Tibial artery (tissue), 4 donors: ENCODE data around the gene SLC13A4.
"Not testable (repeated sequence)": the region's sequence is repeated elsewhere in the genome, so short reads cannot be mapped to it uniquely, and the experiment has no call there.

ENCODE experiments used
- DNase-seq, 2 donors: peaks; one replicate each; pipeline ENCODE4 v3.0.0-alpha.2; 2019
- H3K27ac ChIP-seq, 2 donors: fragments of 200-600 bp; sonication (generic) in 1 of 2; 1 replicate in 1 of 2; 2 replicates in 1 of 2; pipeline ENCODE4 v1.5.1; 2018 to 2019; ENCODE audit warnings: mild to moderate bottlenecking in 1 of 2
- H3K27me3 ChIP-seq, 2 donors: fragments of 200-600 bp; sonication (generic) in 1 of 2; one replicate each; pipeline versions ENCODE4 v1.5.1 to v1.6.0; 2016 to 2019
- H3K36me3 ChIP-seq, 3 donors: fragments of 200-600 bp; sonication (generic) in 2 of 3; one replicate each; pipeline ENCODE4 v1.5.1; 2016 to 2019; ENCODE audit warnings: mild to moderate bottlenecking in 2 of 3
- H3K4me1 ChIP-seq, 4 donors: fragments of 200-600 bp; sonication (generic) in 2 of 4; 1 replicate in 3 of 4; 2 replicates in 1 of 4; pipeline ENCODE4 v1.5.1; 2016 to 2019
- H3K4me3 ChIP-seq, 2 donors: fragments of 200-600 bp; sonication (generic) in 1 of 2; 1 replicate in 1 of 2; 2 replicates in 1 of 2; pipeline ENCODE4 v1.5.1; 2018 to 2019; ENCODE audit warnings: mild to moderate bottlenecking in 2 of 2
- H3K9me3 ChIP-seq, 3 donors: fragments of 200-600 bp; sonication (generic) in 1 of 3; one replicate each; pipeline ENCODE4 v1.5.1; 2016 to 2019
- intact Hi-C: fragments of 100-400 bp; cut with DNase I; formaldehyde crosslinking; loops from one replicate; pipeline ENCODE4 v1.15.0; 2023; ENCODE audit warnings: low total_unique reads
- TF ChIP-seq, protein P1 (sequence below), 2 experiments: fragments of 200-600 bp in 1 of 2; fragments of 450-650 bp in 1 of 2; IDR thresholded peaks; one replicate each; pipeline ENCODE4 v1.5.1; 2017 to 2019; ENCODE audit warnings: antibody characterized with exemption in 2 of 2, mild to moderate bottlenecking in 1 of 2, moderate library complexity in 1 of 2

SLC13A4 gene

DNA sequence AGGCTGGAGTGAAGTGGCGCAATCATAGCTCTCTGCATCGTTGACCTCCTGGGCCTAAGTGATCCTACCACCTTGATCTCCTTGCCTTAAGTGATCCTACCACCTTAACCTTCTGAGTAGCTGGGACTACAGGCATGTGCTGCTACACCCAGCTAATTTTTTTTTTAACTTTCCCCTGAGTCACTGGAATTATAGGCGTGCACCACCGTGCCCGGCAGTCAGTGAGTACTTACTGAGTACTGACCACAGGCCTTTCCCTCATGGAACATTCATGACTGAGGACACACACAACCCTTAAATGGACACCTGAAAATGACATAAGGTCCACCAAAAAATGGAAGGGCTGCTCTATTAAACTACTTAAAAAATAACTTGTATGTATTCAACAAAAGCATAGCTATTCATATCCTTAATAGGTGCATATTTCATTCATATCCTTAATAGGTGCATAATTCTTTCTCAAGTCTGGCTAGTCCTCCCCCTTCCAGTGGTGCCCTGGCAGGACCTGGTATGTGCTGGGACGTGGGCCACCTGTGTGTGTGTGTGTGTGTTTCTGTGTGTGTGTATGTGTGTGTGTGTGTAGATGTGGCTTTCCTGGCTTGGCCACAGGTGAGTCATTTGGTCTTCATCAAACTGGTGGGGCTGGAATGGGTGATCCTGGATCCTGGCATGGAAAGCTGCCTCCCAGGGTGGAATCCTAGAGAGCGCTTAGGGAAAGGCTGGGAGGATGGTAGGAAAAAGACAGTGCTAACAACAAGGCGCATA is 17.1 kb upstream of the SLC13A4 start:
- Histone ChIP-seq H3K27me3 (no peaks in the 10 kb centered on the region), H3K36me3 (no peaks in the 10 kb centered on the region), H3K9me3 (no peaks in the 10 kb centered on the region), H3K4me3 (no peak overlapping the region), H3K4me1 (peaks cover 0 to 86% (median 47%) of the 10 kb centered on the region in 4 donors), H3K27ac (peak overlapping the region; percentile 80 to 87)
- TF ChIP-seq, protein P1, sequence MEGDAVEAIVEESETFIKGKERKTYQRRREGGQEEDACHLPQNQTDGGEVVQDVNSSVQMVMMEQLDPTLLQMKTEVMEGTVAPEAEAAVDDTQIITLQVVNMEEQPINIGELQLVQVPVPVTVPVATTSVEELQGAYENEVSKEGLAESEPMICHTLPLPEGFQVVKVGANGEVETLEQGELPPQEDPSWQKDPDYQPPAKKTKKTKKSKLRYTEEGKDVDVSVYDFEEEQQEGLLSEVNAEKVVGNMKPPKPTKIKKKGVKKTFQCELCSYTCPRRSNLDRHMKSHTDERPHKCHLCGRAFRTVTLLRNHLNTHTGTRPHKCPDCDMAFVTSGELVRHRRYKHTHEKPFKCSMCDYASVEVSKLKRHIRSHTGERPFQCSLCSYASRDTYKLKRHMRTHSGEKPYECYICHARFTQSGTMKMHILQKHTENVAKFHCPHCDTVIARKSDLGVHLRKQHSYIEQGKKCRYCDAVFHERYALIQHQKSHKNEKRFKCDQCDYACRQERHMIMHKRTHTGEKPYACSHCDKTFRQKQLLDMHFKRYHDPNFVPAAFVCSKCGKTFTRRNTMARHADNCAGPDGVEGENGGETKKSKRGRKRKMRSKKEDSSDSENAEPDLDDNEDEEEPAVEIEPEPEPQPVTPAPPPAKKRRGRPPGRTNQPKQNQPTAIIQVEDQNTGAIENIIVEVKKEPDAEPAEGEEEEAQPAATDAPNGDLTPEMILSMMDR (IDR thresholded peaks at IDR 0.05): no peak
- intact Hi-C loops: no loop called here
- DNase-seq: peak in 1 of 2 donors; percentile 74

DNA sequence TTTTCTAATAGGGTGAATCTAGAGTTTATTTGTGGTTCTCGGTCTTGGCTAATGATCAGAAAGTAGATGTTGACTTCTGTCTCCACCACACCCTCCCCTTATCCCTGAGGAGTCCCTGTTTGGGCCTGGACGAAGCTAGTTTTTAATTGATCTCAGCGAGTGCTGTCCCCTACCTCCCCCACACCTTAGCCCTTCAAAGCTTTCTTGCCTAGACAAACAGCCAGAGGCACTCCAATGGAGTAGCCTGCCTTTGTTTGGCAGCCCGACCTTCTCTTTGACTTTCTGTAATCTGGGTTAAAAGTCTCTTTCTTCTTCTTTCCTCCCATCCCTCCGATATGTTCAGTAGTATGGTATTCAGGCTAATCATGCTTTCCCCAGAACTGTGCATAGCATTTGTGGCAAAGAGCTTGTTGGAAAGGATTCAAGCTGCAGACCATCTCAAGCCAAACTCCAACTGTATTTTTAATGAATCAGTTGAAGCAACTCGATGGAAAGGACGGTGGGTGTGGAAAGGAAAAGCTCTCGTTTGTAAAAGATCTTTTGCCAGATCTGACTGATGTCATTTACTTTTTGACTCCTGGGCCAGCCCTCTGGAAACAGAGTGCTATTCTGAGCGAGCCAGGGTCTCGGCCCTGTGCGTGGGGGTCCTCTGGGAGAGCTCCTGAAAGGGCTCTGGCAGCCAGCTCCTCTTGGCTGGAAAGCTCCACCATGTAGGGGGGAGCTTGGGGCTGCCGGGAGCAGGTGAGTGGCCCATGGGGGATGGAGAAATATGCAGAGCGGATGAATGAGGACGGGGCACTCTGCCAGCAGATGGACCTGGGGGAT is 16.1 kb upstream of the SLC13A4 start:
- no peaks in the 10 kb centered on the region for H3K36me3 ChIP-seq
- H3K9me3 ChIP-seq: no peaks in the 10 kb centered on the region
- no peaks in the 10 kb centered on the region for H3K27me3 ChIP-seq
- intact Hi-C loops: no loop called here
- peak overlapping the region; percentile 80 to 87 for H3K27ac ChIP-seq
- H3K4me3 ChIP-seq: no peak overlapping the region
- TF ChIP-seq, protein P1 (IDR thresholded peaks at IDR 0.05): no peak
- peak in 1 of 2 donors; percentile 74 for DNase-seq
- peaks cover 0 to 84% (median 44%) of the 10 kb centered on the region in 4 donors for H3K4me1 ChIP-seq

DNA sequence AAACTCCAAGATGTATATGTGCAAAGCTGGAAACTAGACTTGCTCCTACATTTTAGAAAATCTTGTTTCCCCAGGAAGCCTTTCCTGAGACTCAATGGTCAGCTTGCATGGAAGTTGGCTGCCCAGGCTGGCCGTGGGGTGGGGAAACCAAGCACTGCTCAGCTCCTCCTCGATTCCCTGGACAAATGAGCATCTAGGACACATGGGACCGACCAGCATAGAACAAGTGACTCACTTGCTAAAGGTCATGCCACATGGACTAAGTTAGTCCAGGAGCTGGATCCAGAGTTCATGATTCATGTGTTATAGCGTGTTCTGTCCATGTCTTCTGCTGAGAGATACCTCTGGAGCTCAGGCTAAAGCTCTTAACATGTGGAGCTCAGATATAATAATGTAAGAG is 14.4 kb upstream of the SLC13A4 start:
- peak; percentile 63 to 82 for DNase-seq
- Histone ChIP-seq H3K27ac (peak overlapping the region in 1 of 2 donors; percentile 20), H3K4me3 (no peak overlapping the region), H3K36me3 (no peaks in the 10 kb centered on the region), H3K27me3 (no peaks in the 10 kb centered on the region), H3K9me3 (no peaks in the 10 kb centered on the region), H3K4me1 (peaks cover 0 to 72% (median 28%) of the 10 kb centered on the region in 4 donors)
- TF ChIP-seq, protein P1 (IDR thresholded peaks at IDR 0.05): no peak
- intact Hi-C loops: no loop called here

DNA sequence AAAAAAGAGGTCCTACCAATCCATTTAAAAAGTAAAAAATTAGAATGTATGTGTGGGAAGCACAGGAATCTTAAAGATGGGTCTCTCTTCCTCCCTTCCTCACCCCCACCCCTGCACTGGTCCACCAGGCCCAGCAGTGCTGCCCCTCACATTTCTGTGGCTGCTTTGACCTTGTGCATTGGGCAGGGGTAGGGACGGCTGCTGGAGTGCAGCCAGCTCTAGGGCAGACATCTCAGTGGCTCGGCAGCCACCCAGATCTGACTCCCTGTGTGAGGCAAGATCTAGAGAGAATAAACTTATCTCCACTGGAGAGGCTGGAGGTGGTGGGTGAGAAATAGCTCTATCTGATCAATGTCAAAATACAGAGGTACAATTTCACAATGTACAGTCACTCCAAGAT is 13.9 kb upstream of the SLC13A4 start:
- Histone ChIP-seq H3K27me3 (no peaks in the 10 kb centered on the region), H3K4me1 (peaks cover 0 to 70% (median 26%) of the 10 kb centered on the region in 4 donors), H3K27ac (peak overlapping the region in 1 of 2 donors; percentile 20), H3K9me3 (no peaks in the 10 kb centered on the region), H3K4me3 (no peak overlapping the region), H3K36me3 (peaks cover 3% of the 10 kb centered on the region in 3 donors)
- intact Hi-C loops: no loop called here
- TF ChIP-seq, protein P1 (IDR thresholded peaks at IDR 0.05): no peak
- DNase-seq: no peak

DNA sequence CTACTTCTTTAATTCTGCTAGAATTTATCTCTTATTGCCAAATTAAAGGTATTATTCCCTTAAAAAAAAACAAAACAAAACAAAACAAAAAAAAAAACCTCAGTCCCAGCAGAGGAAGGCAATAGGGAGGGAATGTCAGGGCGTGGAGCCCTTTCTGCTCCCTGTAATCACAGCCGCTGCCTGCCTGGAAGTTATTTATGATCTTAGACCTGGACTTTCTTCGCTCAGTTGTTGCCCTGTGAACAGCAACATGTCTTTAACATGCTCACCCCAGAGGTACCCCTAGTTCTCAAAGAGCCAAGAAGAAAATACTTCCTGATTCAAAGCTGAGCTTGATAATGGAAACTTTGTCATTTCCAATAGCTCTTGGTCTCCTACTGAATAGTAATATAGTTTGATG is 12.9 kb upstream of the SLC13A4 start:
- H3K4me1 ChIP-seq: peaks cover 0 to 60% (median 23%) of the 10 kb centered on the region in 4 donors
- no peaks in the 10 kb centered on the region for H3K9me3 ChIP-seq
- no peak overlapping the region for H3K27ac ChIP-seq
- DNase-seq: no peak
- TF ChIP-seq, protein P1 (IDR thresholded peaks at IDR 0.05): no peak
- no peak overlapping the region for H3K4me3 ChIP-seq
- H3K36me3 ChIP-seq: peaks cover 9 to 12% (median 12%) of the 10 kb centered on the region in 3 donors
- no peaks in the 10 kb centered on the region for H3K27me3 ChIP-seq
- intact Hi-C loops: no loop called here

DNA sequence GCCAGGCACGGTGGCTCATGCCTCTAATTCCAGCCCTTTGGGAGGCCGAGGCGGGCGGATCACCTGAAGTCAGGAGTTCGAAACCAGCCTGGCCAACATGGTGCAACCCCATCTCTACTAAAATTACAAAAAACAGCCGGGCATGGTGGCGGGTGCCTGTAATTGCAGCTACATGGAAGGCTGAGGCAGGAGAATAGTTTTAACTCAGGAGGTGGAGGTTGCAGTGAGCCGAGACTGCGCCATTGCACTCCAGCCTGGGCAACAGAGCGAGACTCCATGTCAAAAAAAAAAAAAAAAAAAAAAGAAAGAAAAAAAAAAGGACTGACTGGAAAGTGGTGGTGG is 9.3 kb upstream of the SLC13A4 start:
- peaks cover 0 to 24% (median 0%) of the 10 kb centered on the region in 4 donors for H3K4me1 ChIP-seq
- H3K4me3 ChIP-seq, intact Hi-C loops, H3K9me3 ChIP-seq, H3K27me3 ChIP-seq, H3K27ac ChIP-seq, DNase-seq: not testable (repeated sequence)
- peaks cover 29 to 33% (median 29%) of the 10 kb centered on the region in 3 donors for H3K36me3 ChIP-seq
